HG03025 (cell line): Measurements from ENCODE around the gene SLC22A16.

ENCODE experiments used
- ATAC-seq: cut with Tn5 transposase; IDR thresholded peaks from one replicate; pipeline ENCODE4 v1.9.1; 2021; ENCODE audit warnings: mild to moderate bottlenecking, moderate library complexity; ENCODE audit not compliant: unreplicated experiment, low FRiP score

Gene SLC22A16

GRCh38 chr6:110456694-110457093 is 19.7 kb downstream of the SLC22A16 start:
- ATAC-seq = no peak

- ATAC-seq = no peak
Observed at GRCh38 chr6:110449541-110449895, 26.9 kb downstream of the SLC22A16 start.

- no peak for ATAC-seq
Observed at GRCh38 chr6:110448846-110449540, 27.4 kb downstream of the SLC22A16 start.

- no peak for ATAC-seq
Observed at GRCh38 chr6:110447761-110448160, 28.7 kb downstream of the SLC22A16 start.

GRCh38 chr6:110446405-110446804 is 30.0 kb downstream of the SLC22A16 start:
- no peak for ATAC-seq

GRCh38 chr6:110440026-110440425 is 36.4 kb downstream of the SLC22A16 start:
- ATAC-seq = no peak

- no peak for ATAC-seq
Observed at GRCh38 chr6:110439356-110439755, 37.1 kb downstream of the SLC22A16 start.

GRCh38 chr6:110434961-110435602 is 41.3 kb downstream of the SLC22A16 start:
- ATAC-seq = no peak

GRCh38 chr6:110432285-110432900 is 44.0 kb downstream of the SLC22A16 start:
- no peak for ATAC-seq

GRCh38 chr6:110430741-110431140 is 45.7 kb downstream of the SLC22A16 start:
- ATAC-seq = no peak

GRCh38 chr6:110430236-110430635 is 46.2 kb downstream of the SLC22A16 start:
- ATAC-seq = no peak

GRCh38 chr6:110428153-110428552 is 48.3 kb downstream of the SLC22A16 start:
- ATAC-seq = no peak

- ATAC-seq = no peak
Observed at GRCh38 chr6:110425816-110426215, 50.6 kb downstream of the SLC22A16 start.

GRCh38 chr6:110422444-110422822 is 54.0 kb downstream of the SLC22A16 start:
- no peak for ATAC-seq

- ATAC-seq = no peak
Observed at GRCh38 chr6:110421749-110422443, 54.5 kb downstream of the SLC22A16 start.

GRCh38 chr6:110419028-110419739 is 57.2 kb downstream of the SLC22A16 start:
- no peak for ATAC-seq

- ATAC-seq = no peak
Observed at GRCh38 chr6:110418594-110418993, 57.8 kb downstream of the SLC22A16 start.

- no peak for ATAC-seq
Observed at GRCh38 chr6:110415086-110415916, 61.1 kb downstream of the SLC22A16 start, which contains the start of gene DDO. Gene DDO (minus strand): TSS chr6:110415575. CDS start chr6:110413462, 2,113 bp downstream.

GRCh38 chr6:110414669-110415068 is 61.7 kb downstream of the SLC22A16 start:
- ATAC-seq = no peak

- ATAC-seq = no peak
Observed at GRCh38 chr6:110412360-110412759, 64.1 kb downstream of the SLC22A16 start.
